K562 (cell line): ENCODE results near the gene KRTAP23-1. TPM values are rescaled to one million over a fixed set of nuclear protein-coding genes. Genes with fewer than 3 reads are reported as not detected.

Experiments used
- ATAC-seq: fragments of 200-7000 bp; cut with Tn5 transposase; 3 replicates; pipeline ENCODE4 v1.9.1; 2020; ENCODE audit warnings: moderate library complexity
- Bru-seq: library from RNA; stranded (reverse); fragments of 400-500 nt; gene quantifications from one replicate; lab custom pipeline; 2021; lab: Mats Ljungman, UMichigan
- BruChase-seq, 2 experiments: library from RNA; stranded (reverse); fragments of 400-500 nt; gene quantifications; one replicate each; lab custom pipeline; 2021; lab: Mats Ljungman, UMichigan
- BruUV-seq: library from RNA; stranded (reverse); fragments of 400-500 nt; replicated peaks from 2 replicates; lab custom pipeline; 2021; lab: Mats Ljungman, UMichigan
- CTCF ChIA-PET: fragments of 300-600 bp; formaldehyde crosslinking; extraction: SDS; loops from one replicate; lab custom pipeline; 2021; ENCODE audit warnings: low intra/inter-chr PET ratio; lab: Yijun Ruan, JAX
- POLR2A ChIA-PET: fragments of 300-600, 350-650 bp; sonication (Branson Sonifier 250); formaldehyde crosslinking; extraction: SDS; loops from one replicate; lab custom pipeline; 2021; ENCODE audit warnings: antibody characterized with exemption, inconsistent platforms; lab: Yijun Ruan, JAX
- DNase-seq, 4 experiments: peaks; one replicate each; pipeline versions ENCODE4 v3.0.0 to v3.0.0-alpha.2; 2011 to 2018; ENCODE audit warnings: low spot score in 3 of 4, mixed read lengths in 3 of 4; ENCODE audit errors: extremely low read depth in 1 of 4
- FAIRE-seq: peaks from 2 replicates; lab custom pipeline; 2011; peaks lifted over from hg19 to GRCh38; lab: Jason Lieb, UNC
- H2AFZ ChIP-seq: 2 replicates; pipeline ENCODE4 v1.6.0; 2011; ENCODE audit warnings: low read depth, low read length, control low read depth, inconsistent platforms
- H3K27ac ChIP-seq: fragments of 200-600 bp; 3 replicates; pipeline ENCODE4 v1.8.0; 2011; ENCODE audit warnings: low read depth, mild to moderate bottlenecking, control low read depth, inconsistent platforms, low read length, moderate library complexity, mixed read lengths; ENCODE audit errors: extremely low read depth
- H3K27me3 ChIP-seq, 2 experiments: fragments of 300-600 bp in 1 of 2; 2 replicates in 1 of 2; 3 replicates in 1 of 2; pipeline versions ENCODE4 v1.6.0 to v1.8.0; 2011; ENCODE audit warnings: inconsistent platforms in 2 of 2, low read length in 2 of 2, mild to moderate bottlenecking in 1 of 2, mixed read lengths in 1 of 2, moderate library complexity in 1 of 2; ENCODE audit not compliant: control insufficient read depth in 2 of 2, insufficient read depth in 2 of 2
- H3K36me3 ChIP-seq: fragments of 300-600 bp; 3 replicates; pipeline ENCODE4 v1.8.0; 2011; ENCODE audit warnings: mild to moderate bottlenecking, low read length, inconsistent platforms; ENCODE audit not compliant: control insufficient read depth, insufficient read depth
- H3K4me1 ChIP-seq, 2 experiments: fragments of 200-600 bp in 1 of 2; replicated peaks in 1 of 2; 2 replicates in 1 of 2; 3 replicates in 1 of 2; pipeline versions ENCODE4 v1.5.1 to v1.8.0; 2011; ENCODE audit warnings: inconsistent platforms in 2 of 2, low read length in 2 of 2, mild to moderate bottlenecking in 1 of 2, mixed read lengths in 1 of 2, moderate library complexity in 1 of 2; ENCODE audit not compliant: control insufficient read depth in 2 of 2, insufficient read depth in 2 of 2
- H3K4me2 ChIP-seq: 2 replicates; pipeline ENCODE4 v1.6.1; 2011; ENCODE audit warnings: low read length, control low read depth, inconsistent platforms, mixed read lengths; ENCODE audit not compliant: insufficient read depth
- H3K4me3 ChIP-seq: fragments of 200-600 bp; sonication (generic), shearing (Covaris generic); 2 replicates; pipeline ENCODE4 v1.5.1; 2016; ENCODE audit warnings: control low read depth, inconsistent platforms
- H3K79me2 ChIP-seq: fragments of 200-600 bp; 3 replicates; pipeline ENCODE4 v1.8.0; 2011; ENCODE audit warnings: low read length, inconsistent platforms; ENCODE audit not compliant: control insufficient read depth, insufficient read depth
- H3K9ac ChIP-seq, 2 experiments: 2 replicates each; pipeline versions ENCODE4 v1.6.0 to v1.6.1; 2011; ENCODE audit warnings: low read depth in 2 of 2, low read length in 2 of 2, control low read depth in 1 of 2, inconsistent platforms in 1 of 2, mild to moderate bottlenecking in 1 of 2, mixed read lengths in 1 of 2; ENCODE audit not compliant: insufficient read depth in 1 of 2
- H3K9me1 ChIP-seq: one replicate; pipeline ENCODE4 v1.6.0; 2011; ENCODE audit warnings: inconsistent platforms, mild to moderate bottlenecking, low read length, moderate library complexity; ENCODE audit not compliant: control insufficient read depth, insufficient read depth
- H3K9me3 ChIP-seq: replicated peaks from 2 replicates; pipeline ENCODE4 v1.5.1; 2011; ENCODE audit warnings: low read depth, low read length, inconsistent platforms; ENCODE audit not compliant: control insufficient read depth, insufficient read depth
- H4K20me1 ChIP-seq: replicated peaks from 2 replicates; pipeline ENCODE4 v1.6.1; 2011; ENCODE audit warnings: low read length, inconsistent platforms, mixed read lengths; ENCODE audit not compliant: control insufficient read depth, insufficient read depth
- ATF7 ChIP-seq: fragments of 450-650 bp; IDR thresholded peaks from 2 replicates; pipeline ENCODE4 v1.7.1; 2014; ENCODE audit warnings: mild to moderate bottlenecking, moderate library complexity
- CBX2 ChIP-seq: fragments of 200-600 bp; sonication (generic); IDR thresholded peaks from one replicate; pipeline ENCODE4 v1.6.1; 2012; ENCODE audit warnings: mild to moderate bottlenecking, low read length, inconsistent platforms; ENCODE audit not compliant: insufficient read depth, poor library complexity, severe bottlenecking
- GATAD2A ChIP-seq: fragments of 450-650 bp; IDR thresholded peaks from 2 replicates; pipeline ENCODE4 v1.6.1; 2017
- HDAC1 ChIP-seq, 2 experiments: fragments of 450-650 bp; IDR thresholded peaks; 2 replicates each; pipeline ENCODE4 v1.6.1; 2016 to 2017; ENCODE audit warnings: inconsistent platforms in 1 of 2, mild to moderate bottlenecking in 1 of 2, moderate library complexity in 1 of 2
- JUND ChIP-seq, 2 experiments: IDR thresholded peaks; 2 replicates in 1 of 2; 3 replicates in 1 of 2; pipeline ENCODE4 v1.6.1; 2011; ENCODE audit warnings: borderline replicate concordance in 2 of 2, low read depth in 2 of 2, low read length in 2 of 2, improper control_type of control experiment in 1 of 2, missing biosample characterization in 1 of 2, missing genetic modification characterization in 1 of 2, missing genetic modification reagents in 1 of 2
- MAFF ChIP-seq: IDR thresholded peaks from 2 replicates; pipeline ENCODE4 v1.6.1; 2012; ENCODE audit warnings: low read length, improper control_type of control experiment
- MECOM ChIP-seq: fragments of 250-450 bp; sonication (Bioruptor Pico); IDR thresholded peaks from 2 replicates; pipeline ENCODE4 v1.8.0; 2022; ENCODE audit warnings: inconsistent platforms
- RBM34 ChIP-seq: fragments of 200-400 bp; formaldehyde crosslinking; IDR thresholded peaks from 2 replicates; pipeline ENCODE4 v1.6.1; 2018; ENCODE audit warnings: low read length, borderline replicate concordance; ENCODE audit not compliant: insufficient read depth
- SAFB2 ChIP-seq: fragments of 200-400 bp; formaldehyde crosslinking; IDR thresholded peaks from 2 replicates; pipeline ENCODE4 v1.6.1; 2018; ENCODE audit warnings: borderline replicate concordance, low read length, low read depth, moderate library complexity; ENCODE audit not compliant: severe bottlenecking
- SPI1 ChIP-seq: IDR thresholded peaks from 2 replicates; pipeline ENCODE4 v1.6.1; 2011; ENCODE audit warnings: low read depth, low read length, control low read depth, borderline replicate concordance
- TCFL5 ChIP-seq: fragments of 250-450 bp; sonication (Bioruptor Pico); conservative IDR thresholded peaks from 2 replicates; pipeline ENCODE4 v1.6.1; 2021; ENCODE audit warnings: mild to moderate bottlenecking, moderate library complexity, matching md5 sums
- TFAP4 ChIP-seq: sonication (generic); formaldehyde crosslinking; IDR thresholded peaks from 2 replicates; pipeline ENCODE4 v1.8.0; 2022; ENCODE audit warnings: missing genetic modification reagents, mild to moderate bottlenecking, moderate library complexity, borderline replicate concordance
- USF1 ChIP-seq: sonication (generic); formaldehyde crosslinking; IDR thresholded peaks from 2 replicates; pipeline ENCODE4 v1.9.0; 2022; ENCODE audit warnings: mild to moderate bottlenecking, missing genetic modification reagents
- ZNF668 ChIP-seq: fragments of 250-450 bp; sonication (Bioruptor Pico); IDR thresholded peaks from 2 replicates; pipeline ENCODE4 v1.8.0; 2022; ENCODE audit warnings: mild to moderate bottlenecking, inconsistent platforms
- WGBS: fragments of 100-300 bp; shearing (Covaris generic); methylation state at CpG from one replicate; pipeline ENCODE4 v1.1.6; 2016; ENCODE audit warnings: low coverage, mixed read lengths; ENCODE audit not compliant: insufficient coverage; ENCODE audit errors: missing lambda C conversion rate; 5-methylcytosine and 5-hydroxymethylcytosine counted together
- in situ Hi-C: fragments of 300-500 bp; cut with MboI; formaldehyde crosslinking; loops from 4 replicates; pipeline ENCODE4 v1.15.0; 2018; ENCODE audit warnings: inconsistent platforms, mixed read lengths
- intact Hi-C: fragments of 100-400 bp; cut with micrococcal nuclease; formaldehyde crosslinking; loops from 2 replicates; pipeline ENCODE4 v1.14.2; 2022
- long read RNA-seq, 3 experiments: library from polyadenylated mRNA in 2 of 3; library from RNA in 1 of 3; unstranded in 2 of 3; stranded (forward) in 1 of 3; transcript quantifications; one replicate each; pipeline ENCODE4 v2.0.0, GENCODE V29; 2019 to 2022
- polyA minus RNA-seq, 3 experiments: library from RNA; depleted of rRNA, polyadenylated mRNA; stranded (reverse); fragments of >200 nt; gene quantifications; 2 replicates each; pipeline ENCODE4 v1.2.3, GENCODE V29; 2011
- polyA plus RNA-seq, 8 experiments: library from polyadenylated mRNA; depleted of rRNA in 4 of 8; stranded (reverse) in 5 of 8; unstranded in 3 of 8; fragments of >200 nt; fragmentation: Nextera tagmentation in 2 of 8; fragmentation: Illumina TruSeq in 1 of 8; extraction: Ambion mirVana in 2 of 8; extraction: Trizol in 1 of 8; gene quantifications; 2 replicates each; pipeline versions ENCODE4 v1.2.1 to v1.2.3, GENCODE V29; 2011 to 2014; ENCODE audit warnings: inconsistent platforms in 1 of 8, missing spikeins in 1 of 8
- total RNA-seq, 7 experiments: library from RNA; depleted of rRNA in 6 of 7; stranded (reverse); fragments of >200 nt in 6 of 7; fragmentation: Illumina TruSeq in 2 of 7; extraction: Trizol in 2 of 7; gene quantifications; 2 replicates each; pipeline versions ENCODE4 v1.2.1 to v1.2.3, GENCODE V29; 2011 to 2021; ENCODE audit warnings: low replicate concordance in 1 of 7

KRTAP23-1 gene
- not detected in 2 replicates for total RNA-seq (2011; cell fraction: chromatin; rRNA removed; ENCODE audit: low replicate concordance)
- total RNA-seq (2011; cell fraction: nucleolus; rRNA removed) = not detected in 2 replicates
- not detected in 2 replicates for total RNA-seq (2011; cell fraction: nucleoplasm; rRNA removed)
- not detected in 2 replicates for total RNA-seq (2014; rRNA removed)
- not detected in 2 replicates for total RNA-seq (2014; rRNA removed; fragmentation: Illumina TruSeq; extraction: Trizol)
- not detected in 2 replicates for total RNA-seq (2015; rRNA removed; fragmentation: Illumina TruSeq; extraction: Trizol)
- total RNA-seq (2021) = not detected in 2 replicates
- not detected in 2 replicates for polyA plus RNA-seq (2011; rRNA removed)
- polyA plus RNA-seq (2011; cell fraction: cytosol; rRNA removed) = not detected in 2 replicates
- not detected in 2 replicates for polyA plus RNA-seq (2011; cell fraction: nucleus; rRNA removed)
- polyA plus RNA-seq (2012) = not detected in 2 replicates
- polyA plus RNA-seq (2014; fragmentation: Illumina TruSeq; extraction: Trizol) = not detected in 2 replicates
- not detected for polyA plus RNA-seq (2014; fragmentation: Nextera tagmentation; extraction: Ambion mirVana)
- polyA plus RNA-seq (2014; rRNA removed) = not detected in 2 replicates
- polyA minus RNA-seq (2011; rRNA and poly(A)+ RNA removed) = not detected in 2 replicates
- not detected in 2 replicates for polyA minus RNA-seq (2011; cell fraction: cytosol; rRNA and poly(A)+ RNA removed)
- polyA minus RNA-seq (2011; cell fraction: nucleus; rRNA and poly(A)+ RNA removed) = not detected in 2 replicates
- Bru-seq, nascent RNA = not detected
- not detected for BruChase-seq, experiment 1, labeled RNA remaining after a 2-hour chase
- BruChase-seq, experiment 2, labeled RNA remaining after a 6-hour chase = not detected
- long read RNA-seq, experiment 1 = 0 reads
- long read RNA-seq, experiment 2 = 0 reads
- long read RNA-seq, experiment 3 = 0 reads

- Histone ChIP-seq H3K9me3 (no peaks in the 10 kb centered on the region), H3K27me3 (no peaks in the 10 kb centered on the region), H3K9ac (no peak within 1 kb of the TSS), H3K4me2 (no peak within 1 kb of the TSS), H4K20me1 (no peaks in the 10 kb centered on the region), H3K36me3 (no peaks in the 10 kb centered on the region), H2AFZ (no peak within 1 kb of the TSS), H3K4me1 (no peaks in the 10 kb centered on the region), H3K79me2 (no peaks in the 10 kb centered on the region), H3K9me1 (no peaks in the 10 kb centered on the region), H3K27ac (no peak within 1 kb of the TSS), H3K4me3 (no peak within 1 kb of the TSS)
- TF ChIP-seq MECOM (CRISPR knock-in tag) (no peak), ZNF668 (CRISPR knock-in tag) (no peak), TCFL5 (CRISPR knock-in tag) (no peak), MAFF (no peak), TFAP4 (CRISPR knock-in tag) (no peak), SPI1 (no peak), GATAD2A (no peak), CBX2 (no peak), RBM34 (no peak), ATF7 (no peak), USF1 (no peak), SAFB2 (no peak), JUND (IDR thresholded peaks at IDR 0.05; ENCODE audit: borderline replicate concordance, low read depth, low read length) (no peak), JUND (tag; IDR thresholded peaks at IDR 0.05; ENCODE audit: borderline replicate concordance, low read depth, low read length) (no peak), HDAC1 (IDR thresholded peaks at IDR 0.05) (no peak)
- in situ Hi-C loops = no loop called here
- BruUV-seq = no TSS peak
- intact Hi-C loops = no loop called here
- ChIA-PET CTCF (no interaction called here), POLR2A (no interaction called here)
- WGBS = 6% methylated on average over 4 of the region's 4 CpGs
- no peak for DNase-seq
- no peak for FAIRE-seq
- ATAC-seq = no peak
Observed at GRCh38 chr21:30348506-30348905, at the start of gene KRTAP23-1. Gene KRTAP23-1 (minus strand): TSS chr21:30348606. CDS start chr21:30348606, 0 bp downstream.
